Tongue (tissue), 2 donors: ENCODE data around the gene CCRL2. TPM values are rescaled to one million over a fixed set of nuclear protein-coding genes. Genes with fewer than 3 reads are reported as not detected.
"Not testable (repeated sequence)": the region's sequence is repeated elsewhere in the genome, so short reads cannot be mapped to it uniquely, and the experiment has no call there.

Experiments used
- DNase-seq: peaks from one replicate; pipeline ENCODE4 v3.0.0-alpha.2; 2015
- total RNA-seq: library from RNA; depleted of rRNA; stranded (reverse); fragments of >200 nt; gene quantifications from one replicate; pipeline ENCODE4 v1.2.3, GENCODE V29; 2014

Gene CCRL2
- total RNA-seq, 1 donor from 2014 or later, result 3.7 TPM

- DNase-seq, result no peak
Observed at GRCh38 chr3:46429671-46430070, 22.6 kb downstream of the CCRL2 start.

- not testable (repeated sequence) for DNase-seq
Observed at GRCh38 chr3:46430879-46431278, 23.8 kb downstream of the CCRL2 start.

- DNase-seq, result not testable (repeated sequence)
Observed at GRCh38 chr3:46431905-46432304, 24.8 kb downstream of the CCRL2 start.

- DNase-seq, result not testable (repeated sequence)
Observed at GRCh38 chr3:46433118-46433517, 26.1 kb downstream of the CCRL2 start.

- no peak for DNase-seq
Observed at GRCh38 chr3:46433841-46434240, 26.8 kb downstream of the CCRL2 start.

- no peak for DNase-seq
Observed at GRCh38 chr3:46435081-46435726, 28.1 kb downstream of the CCRL2 start.

- no peak for DNase-seq
Observed at GRCh38 chr3:46438831-46439230, 31.8 kb downstream of the CCRL2 start.

GRCh38 chr3:46440531-46441294 is 33.7 kb downstream of the CCRL2 start:
- no peak for DNase-seq

GRCh38 chr3:46442576-46443530 is 35.8 kb downstream of the CCRL2 start:
- no peak for DNase-seq

- peak; percentile 64 for DNase-seq
Observed at GRCh38 chr3:46447228-46447985, 40.3 kb downstream of the CCRL2 start.

GRCh38 chr3:46448721-46449120 is 41.7 kb downstream of the CCRL2 start:
- no peak for DNase-seq

GRCh38 chr3:46449755-46450552 is 42.9 kb downstream of the CCRL2 start:
- DNase-seq, result no peak

- DNase-seq, result no peak
Observed at GRCh38 chr3:46453526-46454208, 46.6 kb downstream of the CCRL2 start.

- no peak for DNase-seq
Observed at GRCh38 chr3:46454209-46454595, 47.1 kb downstream of the CCRL2 start.

- no peak for DNase-seq
Observed at GRCh38 chr3:46454606-46455005, 47.5 kb downstream of the CCRL2 start.

- DNase-seq, result no peak
Observed at GRCh38 chr3:46455231-46456115, 48.4 kb downstream of the CCRL2 start.

- no peak for DNase-seq
Observed at GRCh38 chr3:46456118-46456517, 49.1 kb downstream of the CCRL2 start.
